CD4-positive, alpha-beta T cell (primary cell): ENCODE measurements around the gene PAPSS2. TPM values are rescaled to one million over a fixed set of nuclear protein-coding genes. Genes with fewer than 3 reads are reported as not detected.
"Not testable (repeated sequence)": the region's sequence is repeated elsewhere in the genome, so short reads cannot be mapped to it uniquely, and the experiment has no call there.

ENCODE experiments used
- ATAC-seq: fragments of 200-7000 bp; cut with Tn5 transposase; one replicate; pipeline ENCODE4 v1.10.0; 2022; ENCODE audit warnings: mild to moderate bottlenecking; ENCODE audit not compliant: poor library complexity
- CTCF ChIA-PET: fragments of 350-600 bp; sonication (Branson Sonifier 250); formaldehyde crosslinking; loops from one replicate; lab custom pipeline; 2021; ENCODE audit warnings: antibody characterized with exemption, inconsistent platforms; lab: Charles Lee
- POLR2A ChIA-PET: fragments of 350-600 bp; sonication (Branson Sonifier 250); formaldehyde crosslinking; loops from one replicate; lab custom pipeline; 2021; ENCODE audit warnings: antibody characterized with exemption, inconsistent platforms; lab: Charles Lee
- DNase-seq, 14 experiments: peaks; one replicate each; pipeline ENCODE4 v3.0.0-alpha.2; 2013 to 2020; ENCODE audit warnings: mixed read lengths in 2 of 14
- H3K27ac ChIP-seq, 2 donors: one replicate each; pipeline versions ENCODE4 v1.5.1 to v1.7.0; 2013; ENCODE audit warnings: low read length in 2 of 2, low read depth in 1 of 2, mild to moderate bottlenecking in 1 of 2
- H3K27me3 ChIP-seq, 2 experiments: 1 replicate in 1 of 2; 2 replicates in 1 of 2; pipeline versions ENCODE4 v1.6.1 to v1.7.0; 2013; ENCODE audit warnings: low read length in 2 of 2, control low read depth in 1 of 2, mild to moderate bottlenecking in 1 of 2, moderate library complexity in 1 of 2; ENCODE audit not compliant: insufficient read depth in 2 of 2, control insufficient read depth in 1 of 2
- H3K36me3 ChIP-seq: one replicate; pipeline ENCODE4 v1.6.1; 2013; ENCODE audit warnings: low read length, control low read depth; ENCODE audit not compliant: insufficient read depth
- H3K4me1 ChIP-seq: one replicate; pipeline ENCODE4 v1.6.1; 2013; ENCODE audit warnings: low read length, control low read depth; ENCODE audit not compliant: insufficient read depth
- H3K4me3 ChIP-seq: one replicate; pipeline ENCODE4 v1.5.1; 2013; ENCODE audit warnings: mild to moderate bottlenecking, low read length, moderate library complexity
- H3K9me3 ChIP-seq, 2 experiments: 1 replicate in 1 of 2; 2 replicates in 1 of 2; pipeline versions ENCODE4 v1.6.1 to v1.7.0; 2013; ENCODE audit warnings: low read length in 2 of 2, mild to moderate bottlenecking in 2 of 2, control low read depth in 1 of 2, moderate library complexity in 1 of 2; ENCODE audit not compliant: control insufficient read depth in 1 of 2, insufficient read depth in 1 of 2
- H3K27ac Mint-ChIP-seq: one replicate; pipeline ENCODE4 v1.8.0; 2020; ENCODE audit warnings: mixed read lengths
- H3K27me3 Mint-ChIP-seq: one replicate; pipeline ENCODE4 v1.8.0; 2021; ENCODE audit warnings: mixed read lengths
- H3K36me3 Mint-ChIP-seq: one replicate; pipeline ENCODE4 v1.8.0; 2021; ENCODE audit warnings: low read depth, mixed read lengths
- H3K4me1 Mint-ChIP-seq: one replicate; pipeline ENCODE4 v1.8.0; 2021; ENCODE audit warnings: low read depth, mixed read lengths
- H3K4me3 Mint-ChIP-seq: one replicate; pipeline ENCODE4 v1.8.0; 2020; ENCODE audit warnings: mild to moderate bottlenecking, mixed read lengths
- H3K9me3 Mint-ChIP-seq: one replicate; pipeline ENCODE4 v1.8.0; 2020; ENCODE audit warnings: mixed read lengths
- CTCF ChIP-seq: fragments of 200-600 bp; IDR thresholded peaks from one replicate; pipeline ENCODE4 v1.8.0; 2022; ENCODE audit warnings: antibody characterized with exemption, mild to moderate bottlenecking
- intact Hi-C, 2 experiments: fragments of 100-400 bp; cut with DNase I in 1 of 2; cut with micrococcal nuclease in 1 of 2; formaldehyde crosslinking; loops; one replicate each; pipeline versions ENCODE4 v1.15.1 to v1.9.0; 2023 to 2025; cut with DNase I, micrococcal nuclease
- total RNA-seq, 174 experiments: library from RNA in 2 of 174; stranded (reverse) in 2 of 174; gene quantifications; one replicate each; pipeline ENCODE4 v1.2.3 and lab custom pipeline; 2021 to 2026

Gene PAPSS2
- total RNA-seq, 2 experiments from 2014 or later, result not detected

- Histone ChIP-seq H3K27ac (no peak overlapping the region), H3K27me3 (peaks cover 0 to 19% of the 10 kb centered on the region in 2 experiments), H3K9me3 (no peaks in the 10 kb centered on the region), H3K36me3 (no peaks in the 10 kb centered on the region), H3K4me3 (no peak overlapping the region), H3K4me1 (no peaks in the 10 kb centered on the region)
- no peaks in the 10 kb centered on the region for H3K36me3 Mint-ChIP-seq
- peak in 2 of 14 experiments; percentile 16 to 22 for DNase-seq
- no peak overlapping the region for H3K4me3 Mint-ChIP-seq
- H3K27ac Mint-ChIP-seq, result no peak overlapping the region
- no peaks in the 10 kb centered on the region for H3K9me3 Mint-ChIP-seq
- no peak for ATAC-seq
- peak; percentile 46 for TF ChIP-seq CTCF
- intact Hi-C loops, result no loop called here
- ChIA-PET CTCF (no interaction called here), POLR2A (no interaction called here)
- peaks cover 32% of the 10 kb centered on the region for H3K27me3 Mint-ChIP-seq
- no peaks in the 10 kb centered on the region for H3K4me1 Mint-ChIP-seq
Observed at GRCh38 chr10:87734987-87735827, 75.5 kb downstream of the PAPSS2 start.

GRCh38 chr10:87738253-87738652 lies 78.6 kb downstream of the PAPSS2 start:
- H3K27ac Mint-ChIP-seq, H3K36me3 ChIP-seq, H3K36me3 Mint-ChIP-seq, CTCF ChIA-PET, ATAC-seq, H3K4me1 Mint-ChIP-seq, H3K9me3 ChIP-seq, H3K4me3 ChIP-seq, H3K9me3 Mint-ChIP-seq, H3K4me3 Mint-ChIP-seq, H3K4me1 ChIP-seq, POLR2A ChIA-PET, DNase-seq, H3K27ac ChIP-seq, intact Hi-C loops: not testable (repeated sequence)
- H3K27me3 ChIP-seq, result peaks cover 0 to 19% of the 10 kb centered on the region in 2 experiments
- H3K27me3 Mint-ChIP-seq, result peaks cover 32% of the 10 kb centered on the region

GRCh38 chr10:87739703-87740102 lies 80.0 kb downstream of the PAPSS2 start:
- no peak for TF ChIP-seq CTCF
- no peak overlapping the region for H3K27ac ChIP-seq

More at GRCh38 chr10:87739703-87740102, 80.0 kb downstream of the PAPSS2 start:
- no peaks in the 10 kb centered on the region for H3K9me3 Mint-ChIP-seq
- DNase-seq (no peak), ATAC-seq (no peak)
- H3K4me1 Mint-ChIP-seq, result no peaks in the 10 kb centered on the region
- H3K27ac Mint-ChIP-seq, result no peak overlapping the region
- Histone ChIP-seq H3K27me3 (peaks cover 0 to 16% of the 10 kb centered on the region in 2 experiments), H3K36me3 (no peaks in the 10 kb centered on the region), H3K4me3 (no peak overlapping the region), H3K9me3 (no peaks in the 10 kb centered on the region), H3K4me1 (no peaks in the 10 kb centered on the region)
- ChIA-PET POLR2A (no interaction called here), CTCF (no interaction called here)
- no peaks in the 10 kb centered on the region for H3K36me3 Mint-ChIP-seq
- H3K4me3 Mint-ChIP-seq, result no peak overlapping the region
- intact Hi-C loops, result no loop called here
- peaks cover 27% of the 10 kb centered on the region for H3K27me3 Mint-ChIP-seq
